ENCODE data around the gene CAMTA1. TPM values are rescaled to one million over a fixed set of nuclear protein-coding genes. Genes with fewer than 3 reads are reported as not detected.

CAMTA1 gene
- total RNA-seq, 1 donor: 71.6 TPM

DNA sequence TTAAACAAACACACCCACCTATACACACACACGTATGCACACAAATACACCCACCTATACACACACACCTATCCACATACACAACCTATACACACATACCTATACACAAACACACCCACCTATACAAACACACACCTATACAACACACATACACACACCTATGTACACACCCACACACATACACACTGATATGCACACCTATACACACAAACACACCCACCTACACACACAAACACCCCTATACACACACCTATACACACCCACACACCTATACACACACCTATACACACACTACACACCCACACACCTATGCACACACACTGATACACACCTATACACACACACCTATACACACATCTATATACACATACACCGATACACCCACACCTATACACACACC, 870.1 kb downstream of the CAMTA1 start:
- Histone ChIP-seq H3K27me3 (ENCODE audit: insufficient read depth, low read length) (no peaks in the 10 kb centered on the region), H3K4me3 (ENCODE audit: low read length) (no peak overlapping the region), H3K9me3 (ENCODE audit: low read depth, low read length) (no peaks in the 10 kb centered on the region), H3K4me1 (ENCODE audit: insufficient read depth, low read length) (no peaks in the 10 kb centered on the region)

DNA sequence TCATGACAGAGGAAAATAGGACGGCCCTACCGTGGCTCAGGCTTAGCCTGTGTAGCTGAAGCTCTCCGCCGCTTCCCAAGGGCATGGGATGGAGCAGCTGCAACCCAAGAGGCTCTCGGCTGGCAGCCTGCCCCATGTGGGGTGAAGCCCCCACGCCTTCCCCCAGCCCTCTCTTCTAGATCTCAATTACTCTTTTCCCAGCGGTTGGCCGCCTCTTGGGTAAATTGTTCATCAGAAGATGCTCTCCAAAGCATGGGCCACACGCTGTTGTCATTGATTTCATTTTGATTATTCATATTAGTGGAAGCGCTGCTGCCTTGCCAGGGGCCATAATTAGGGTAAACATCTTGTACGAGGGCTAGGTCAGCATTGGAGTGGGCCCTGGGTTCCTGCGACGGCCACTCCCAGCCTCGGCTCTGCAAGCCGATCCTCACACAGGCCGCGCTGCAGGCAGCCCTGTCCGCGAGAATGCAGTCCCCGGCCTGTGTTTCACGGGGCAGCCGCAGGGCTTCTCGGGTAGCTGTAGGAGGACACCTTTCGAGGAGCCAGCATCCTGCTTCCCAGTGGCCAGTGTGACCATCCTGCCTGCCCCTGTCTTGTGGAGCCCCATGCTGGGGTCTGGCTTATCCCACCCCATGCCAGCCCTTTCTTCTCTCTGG, 871.4 kb downstream of the CAMTA1 start:
- Histone ChIP-seq H3K27me3 (ENCODE audit: insufficient read depth, low read length) (no peaks in the 10 kb centered on the region), H3K9me3 (ENCODE audit: low read depth, low read length) (no peaks in the 10 kb centered on the region), H3K4me1 (ENCODE audit: insufficient read depth, low read length) (no peaks in the 10 kb centered on the region), H3K4me3 (ENCODE audit: low read length) (no peak overlapping the region)

GRCh38 chr1:7657287-7658016, 872.2 kb downstream of the CAMTA1 start:
- H3K4me1 ChIP-seq (ENCODE audit: insufficient read depth, low read length): no peaks in the 10 kb centered on the region
- no peaks in the 10 kb centered on the region for H3K27me3 ChIP-seq (ENCODE audit: insufficient read depth, low read length)
- H3K9me3 ChIP-seq (ENCODE audit: low read depth, low read length): no peaks in the 10 kb centered on the region
- no peak overlapping the region for H3K4me3 ChIP-seq (ENCODE audit: low read length)

DNA sequence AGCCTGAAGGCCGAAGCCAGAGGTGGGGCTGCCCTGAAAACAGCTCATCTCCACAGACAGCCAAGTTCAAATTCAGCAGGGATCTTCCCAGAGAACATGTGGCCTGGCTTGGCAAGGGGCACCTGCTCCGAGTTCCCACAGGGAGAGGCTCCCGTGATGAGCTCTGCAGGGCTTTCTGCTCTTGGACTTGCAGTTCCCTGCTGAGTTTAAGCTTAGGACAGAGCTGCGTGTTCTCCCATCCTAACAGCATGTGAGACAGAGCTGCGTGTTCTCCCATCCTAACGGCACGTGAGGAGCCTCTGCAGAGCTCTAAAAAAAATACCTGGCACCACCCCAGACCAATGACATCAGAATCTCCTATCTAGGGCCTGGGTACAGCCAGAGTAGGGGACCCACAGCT, 872.8 kb downstream of the CAMTA1 start:
- H3K4me3 ChIP-seq (ENCODE audit: low read length): no peak overlapping the region
- no peaks in the 10 kb centered on the region for H3K27me3 ChIP-seq (ENCODE audit: insufficient read depth, low read length)

GRCh38 chr1:7659514-7659913, 874.3 kb downstream of the CAMTA1 start:
- no peaks in the 10 kb centered on the region for H3K4me1 ChIP-seq (ENCODE audit: insufficient read depth, low read length)
- H3K4me3 ChIP-seq (ENCODE audit: low read length): no peak overlapping the region
- H3K27me3 ChIP-seq (ENCODE audit: insufficient read depth, low read length): no peaks in the 10 kb centered on the region
- no peaks in the 10 kb centered on the region for H3K9me3 ChIP-seq (ENCODE audit: low read depth, low read length)

More for the DNA sequence above, 872.8 kb downstream of the CAMTA1 start:
- Histone ChIP-seq H3K4me1 (ENCODE audit: insufficient read depth, low read length) (no peaks in the 10 kb centered on the region), H3K9me3 (ENCODE audit: low read depth, low read length) (no peaks in the 10 kb centered on the region)

- no peaks in the 10 kb centered on the region for H3K4me1 ChIP-seq (ENCODE audit: insufficient read depth, low read length)
- H3K4me3 ChIP-seq (ENCODE audit: low read length): no peak overlapping the region
- no peaks in the 10 kb centered on the region for H3K9me3 ChIP-seq (ENCODE audit: low read depth, low read length)
- no peaks in the 10 kb centered on the region for H3K27me3 ChIP-seq (ENCODE audit: insufficient read depth, low read length)
Observed at GRCh38 chr1:7663451-7664146, 878.3 kb downstream of the CAMTA1 start.

- Histone ChIP-seq H3K4me1 (ENCODE audit: insufficient read depth, low read length) (no peaks in the 10 kb centered on the region), H3K9me3 (ENCODE audit: low read depth, low read length) (no peaks in the 10 kb centered on the region), H3K4me3 (ENCODE audit: low read length) (no peak overlapping the region), H3K27me3 (ENCODE audit: insufficient read depth, low read length) (no peaks in the 10 kb centered on the region)
Observed at GRCh38 chr1:7664147-7664892, 879.1 kb downstream of the CAMTA1 start.

GRCh38 chr1:7664893-7665250, 879.6 kb downstream of the CAMTA1 start:
- H3K4me1 ChIP-seq (ENCODE audit: insufficient read depth, low read length): peaks cover 3% of the 10 kb centered on the region
- H3K9me3 ChIP-seq (ENCODE audit: low read depth, low read length): no peaks in the 10 kb centered on the region
- H3K4me3 ChIP-seq (ENCODE audit: low read length): no peak overlapping the region
- H3K27me3 ChIP-seq (ENCODE audit: insufficient read depth, low read length): no peaks in the 10 kb centered on the region

- no peaks in the 10 kb centered on the region for H3K27me3 ChIP-seq (ENCODE audit: insufficient read depth, low read length)
- H3K9me3 ChIP-seq (ENCODE audit: low read depth, low read length): no peaks in the 10 kb centered on the region
- H3K4me1 ChIP-seq (ENCODE audit: insufficient read depth, low read length): peaks cover 3% of the 10 kb centered on the region
- H3K4me3 ChIP-seq (ENCODE audit: low read length): no peak overlapping the region
Observed at GRCh38 chr1:7666249-7666648, 881.0 kb downstream of the CAMTA1 start.

- Histone ChIP-seq H3K27me3 (ENCODE audit: insufficient read depth, low read length) (no peaks in the 10 kb centered on the region), H3K4me3 (ENCODE audit: low read length) (no peak overlapping the region), H3K9me3 (ENCODE audit: low read depth, low read length) (no peaks in the 10 kb centered on the region), H3K4me1 (ENCODE audit: insufficient read depth, low read length) (peaks cover 3% of the 10 kb centered on the region)
Observed at GRCh38 chr1:7667159-7667558, 881.9 kb downstream of the CAMTA1 start.

DNA sequence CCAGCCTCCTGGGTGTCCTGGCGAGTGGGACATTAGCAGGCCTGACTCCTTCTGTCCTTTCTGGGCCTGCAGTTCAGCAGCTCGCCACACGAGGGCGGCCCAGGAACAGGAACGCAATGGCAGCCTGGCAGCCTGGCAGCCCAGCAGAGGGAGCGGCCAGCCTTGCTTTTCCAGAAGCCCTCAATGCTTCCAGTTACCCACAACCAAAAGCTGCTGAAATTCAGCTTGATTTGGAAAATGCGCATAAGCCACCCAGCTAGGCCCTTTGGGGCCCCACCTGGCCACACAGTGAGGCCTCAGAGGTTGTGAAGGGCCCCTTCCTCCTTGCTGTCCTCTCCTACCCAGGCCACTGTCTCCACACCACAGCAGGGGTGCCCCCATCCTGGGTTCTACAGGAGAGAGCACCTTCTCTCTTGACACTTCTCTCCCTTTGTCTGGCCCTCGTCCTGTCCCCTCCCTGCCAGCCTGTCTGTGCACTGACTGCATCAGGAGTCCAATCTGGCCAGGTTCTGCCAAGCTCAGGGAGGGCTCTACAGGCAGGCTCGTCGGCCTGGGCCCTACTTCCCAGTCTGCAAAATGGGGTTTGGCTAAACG, 882.5 kb downstream of the CAMTA1 start:
- Histone ChIP-seq H3K27me3 (ENCODE audit: insufficient read depth, low read length) (no peaks in the 10 kb centered on the region), H3K4me3 (ENCODE audit: low read length) (no peak overlapping the region), H3K4me1 (ENCODE audit: insufficient read depth, low read length) (peaks cover 3% of the 10 kb centered on the region), H3K9me3 (ENCODE audit: low read depth, low read length) (no peaks in the 10 kb centered on the region)

- no peak overlapping the region for H3K4me3 ChIP-seq (ENCODE audit: low read length)
- no peaks in the 10 kb centered on the region for H3K9me3 ChIP-seq (ENCODE audit: low read depth, low read length)
- peaks cover 3% of the 10 kb centered on the region for H3K4me1 ChIP-seq (ENCODE audit: insufficient read depth, low read length)
- no peaks in the 10 kb centered on the region for H3K27me3 ChIP-seq (ENCODE audit: insufficient read depth, low read length)
Observed at GRCh38 chr1:7669559-7670311, 884.5 kb downstream of the CAMTA1 start.

GRCh38 chr1:7670334-7671145, 885.3 kb downstream of the CAMTA1 start:
- Histone ChIP-seq H3K27me3 (ENCODE audit: insufficient read depth, low read length) (no peaks in the 10 kb centered on the region), H3K9me3 (ENCODE audit: low read depth, low read length) (no peaks in the 10 kb centered on the region), H3K4me1 (ENCODE audit: insufficient read depth, low read length) (peaks cover 3% of the 10 kb centered on the region), H3K4me3 (ENCODE audit: low read length) (no peak overlapping the region)

DNA sequence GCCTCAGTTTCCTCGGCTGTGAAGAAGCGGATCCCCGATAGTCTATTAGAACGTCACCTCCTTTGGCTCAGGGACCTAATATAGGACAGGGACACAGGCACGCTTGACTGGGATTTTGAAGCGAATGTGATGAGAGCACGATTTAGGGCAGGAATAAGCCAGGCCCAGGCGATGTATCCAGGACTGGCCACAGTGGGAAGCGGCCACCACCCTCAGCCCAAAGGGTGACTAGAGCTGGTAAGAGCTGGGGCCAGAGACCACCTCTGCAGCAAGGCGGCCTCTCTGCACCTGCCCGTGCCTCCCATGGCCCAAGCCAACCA, 885.9 kb downstream of the CAMTA1 start:
- H3K4me1 ChIP-seq (ENCODE audit: insufficient read depth, low read length): peaks cover 3% of the 10 kb centered on the region
- H3K27me3 ChIP-seq (ENCODE audit: insufficient read depth, low read length): no peaks in the 10 kb centered on the region
- no peaks in the 10 kb centered on the region for H3K9me3 ChIP-seq (ENCODE audit: low read depth, low read length)
- no peak overlapping the region for H3K4me3 ChIP-seq (ENCODE audit: low read length)
